H1 (cell line): ENCODE data around the gene APBA2. TPM values are rescaled to one million over a fixed set of nuclear protein-coding genes. Genes with fewer than 3 reads are reported as not detected.

ENCODE experiments used
- BCL11A ChIP-seq, 2 experiments: IDR thresholded peaks; one replicate each; pipeline ENCODE4 v1.6.1; 2011; ENCODE audit warnings: low read depth in 2 of 2, low read length in 2 of 2, mild to moderate bottlenecking in 2 of 2
- CBX8 ChIP-seq: fragments of 300-800, 300-1000 bp; sonication (generic); IDR thresholded peaks from 2 replicates; pipeline ENCODE4 v1.7.1; 2016; ENCODE audit warnings: low read depth, low read length, borderline replicate concordance
- CHD7 ChIP-seq: fragments of 300-600 bp; sonication (generic); IDR thresholded peaks from 2 replicates; pipeline ENCODE4 v1.7.1; 2012; ENCODE audit warnings: low read length, moderate library complexity, mild to moderate bottlenecking, inconsistent platforms; ENCODE audit not compliant: insufficient replicate concordance
- CTBP2 ChIP-seq: IDR thresholded peaks from 2 replicates; pipeline ENCODE4 v1.7.0; 2011; ENCODE audit warnings: borderline replicate concordance, mild to moderate bottlenecking, moderate library complexity, mixed read lengths, low read length; ENCODE audit not compliant: insufficient read depth, insufficient read length
- CTCF ChIP-seq, 3 experiments: IDR thresholded peaks; 1 replicate in 2 of 3; 2 replicates in 1 of 3; pipeline versions ENCODE4 v1.5.1 to v1.6.1; 2011; ENCODE audit warnings: low read length in 3 of 3, mild to moderate bottlenecking in 3 of 3, inconsistent platforms in 2 of 3, low read depth in 1 of 3, moderate library complexity in 1 of 3; ENCODE audit not compliant: insufficient read depth in 1 of 3; ENCODE audit errors: control extremely low read depth in 1 of 3
- SIX5 ChIP-seq: IDR thresholded peaks from 2 replicates; pipeline ENCODE4 v1.6.1; 2011; ENCODE audit warnings: mild to moderate bottlenecking, low read depth, low read length
- polyA plus RNA-seq, 7 experiments: library from polyadenylated mRNA; depleted of rRNA in 3 of 7; stranded (reverse) in 5 of 7; unstranded in 2 of 7; fragments of >200 nt in 5 of 7; fragments of 200-250 nt in 2 of 7; gene quantifications; 1 replicate in 5 of 7; 2 replicates in 1 of 7; 4 replicates in 1 of 7; pipeline versions ENCODE4 v1.2.1 to v1.2.3, GENCODE V29; 2011 to 2013; ENCODE audit warnings: missing spikeins in 2 of 7, mixed read lengths in 2 of 7
- total RNA-seq: library from RNA; stranded (reverse); fragmentation: NEBNext Ultra II Directional; extraction: Animal tissue kit (Norgen Biotek cat#: 25700); gene quantifications from 2 replicates; pipeline ENCODE4 v1.2.1, GENCODE V29; 2021

The APBA2 gene
- total and polyA plus RNA-seq, 2 of the 8 experiments (the other 6 are each of a cell fraction or from before 2014, with no cell fraction given), result 15.5 to 19.0 TPM

GRCh38 chr15:28957606-28958498 lies 72.1 kb downstream of the APBA2 start (continued):
- TF ChIP-seq CHD7 (no peak), CBX8 (no peak), CTBP2 (no peak), SIX5 (no peak), BCL11A (IDR thresholded peaks at IDR 0.05; ENCODE audit: low read depth in 2 of 2, low read length in 2 of 2) (no peak), CTCF (IDR thresholded peaks at IDR 0.05; ENCODE audit: control extremely low read depth in 1 of 3, insufficient read depth in 1 of 3, low read depth in 1 of 3, low read length in 3 of 3) (no peak)
